NB4 (cell line): ENCODE results near the gene POPDC2.

Experiments
- CTCF ChIP-seq: IDR thresholded peaks from one replicate; pipeline ENCODE4 v1.5.1; 2012; ENCODE audit warnings: low read depth, low read length
- MAX ChIP-seq: IDR thresholded peaks from 2 replicates; pipeline ENCODE4 v1.6.1; 2011; ENCODE audit warnings: low read depth, low read length
- MYC ChIP-seq: IDR thresholded peaks from 2 replicates; pipeline ENCODE4 v1.6.1; 2011; ENCODE audit warnings: low read depth, low read length
- POLR2A ChIP-seq: IDR thresholded peaks from 2 replicates; pipeline ENCODE4 v1.6.1; 2011; ENCODE audit warnings: mild to moderate bottlenecking; ENCODE audit not compliant: insufficient read length; ENCODE audit errors: extremely low read depth

DNA sequence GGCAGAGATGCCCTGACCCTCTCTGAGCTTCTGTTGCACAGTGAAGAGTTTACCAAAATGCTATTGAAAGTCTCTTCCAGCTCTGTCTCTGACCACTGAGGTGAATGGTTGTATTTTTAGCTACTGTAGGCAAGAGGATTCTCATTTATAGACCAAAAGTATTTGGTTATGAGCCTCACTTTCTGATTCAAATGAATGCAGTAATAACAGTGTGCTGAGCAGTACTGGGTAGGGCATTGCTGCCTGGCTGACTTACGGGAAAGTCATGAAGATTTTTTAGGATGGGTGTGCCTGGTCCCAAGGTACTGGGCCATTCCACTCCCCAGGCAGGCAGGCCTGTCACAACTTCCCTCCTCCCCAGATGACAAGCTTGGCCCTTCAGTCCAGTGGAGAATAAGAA, 47.2 kb downstream of the POPDC2 start:
- no peak for TF ChIP-seq CTCF
- no peak for TF ChIP-seq POLR2A
- TF ChIP-seq MAX = no peak
- no peak for TF ChIP-seq MYC
